HL-60 (cell line): Measurements from ENCODE around the gene BHLHE40.
"Not testable (repeated sequence)": the region's sequence is repeated elsewhere in the genome, so short reads cannot be mapped to it uniquely, and the experiment has no call there.

Experiments used
- DNase-seq, 2 experiments: peaks; one replicate each; pipeline ENCODE4 v3.0.0-alpha.2; 2010 to 2020; ENCODE audit warnings: low read depth in 1 of 2, low spot score in 1 of 2
- H3K27ac ChIP-seq: fragments of 250-450 bp; sonication (Bioruptor Pico); replicated peaks from 2 replicates; pipeline ENCODE4 v1.5.1; 2020; ENCODE audit warnings: mild to moderate bottlenecking, moderate library complexity
- H3K27me3 ChIP-seq: fragments of 250-450 bp; sonication (Bioruptor Pico); 2 replicates; pipeline ENCODE4 v1.5.1; 2021; ENCODE audit warnings: mild to moderate bottlenecking, moderate library complexity; ENCODE audit not compliant: insufficient read depth, poor library complexity, severe bottlenecking
- H3K4me3 ChIP-seq: replicated peaks from 2 replicates; pipeline ENCODE4 v1.5.1; 2011; ENCODE audit warnings: mild to moderate bottlenecking, control low read depth, low read length; ENCODE audit not compliant: insufficient read depth
- CTCF ChIP-seq: IDR thresholded peaks from one replicate; pipeline ENCODE4 v1.5.1; 2011; ENCODE audit warnings: low read length, control low read depth, inconsistent platforms; ENCODE audit not compliant: insufficient read depth
- GABPA ChIP-seq: IDR thresholded peaks from 2 replicates; pipeline ENCODE4 v1.6.1; 2012; ENCODE audit warnings: low read depth
- POLR2AphosphoS5 ChIP-seq: IDR thresholded peaks from 2 replicates; pipeline ENCODE4 v1.6.1; 2012; ENCODE audit warnings: low read depth
- REST ChIP-seq: IDR thresholded peaks from 2 replicates; pipeline ENCODE4 v1.6.1; 2012; ENCODE audit warnings: low read depth; ENCODE audit not compliant: insufficient replicate concordance
- SPI1 ChIP-seq: IDR thresholded peaks from 2 replicates; pipeline ENCODE4 v1.6.1; 2012; ENCODE audit warnings: low read depth, mild to moderate bottlenecking, borderline replicate concordance

BHLHE40 gene

GRCh38 chr3:4963669-4964570 lies 15.3 kb upstream of the BHLHE40 start:
- Histone ChIP-seq H3K27me3 (no peaks in the 10 kb centered on the region), H3K27ac (no peak overlapping the region), H3K4me3 (no peak overlapping the region)
- no peak for DNase-seq
- no peak for TF ChIP-seq GABPA
- TF ChIP-seq REST = no peak
- TF ChIP-seq CTCF = no peak
- TF ChIP-seq SPI1 = no peak
- TF ChIP-seq POLR2AphosphoS5 = no peak

- not testable (repeated sequence) for H3K27ac ChIP-seq, DNase-seq, H3K27me3 ChIP-seq, H3K4me3 ChIP-seq
Measured at GRCh38 chr3:4966006-4966405, 13.2 kb upstream of the BHLHE40 start.

GRCh38 chr3:4967683-4968082 lies 11.6 kb upstream of the BHLHE40 start:
- H3K27ac ChIP-seq, H3K27me3 ChIP-seq, H3K4me3 ChIP-seq, DNase-seq: not testable (repeated sequence)

GRCh38 chr3:4971437-4971836 lies 7.8 kb upstream of the BHLHE40 start:
- not testable (repeated sequence) for H3K27ac ChIP-seq

GRCh38 chr3:4971838-4972237 lies 7.4 kb upstream of the BHLHE40 start:
- H3K27ac ChIP-seq = no peak overlapping the region
- no peak for DNase-seq
- no peak for TF ChIP-seq CTCF
- TF ChIP-seq POLR2AphosphoS5 = no peak
- no peak for TF ChIP-seq GABPA
- TF ChIP-seq SPI1 = no peak
- TF ChIP-seq REST = no peak
- no peak overlapping the region for H3K4me3 ChIP-seq
- H3K27me3 ChIP-seq = no peaks in the 10 kb centered on the region

More at GRCh38 chr3:4971437-4971836, 7.8 kb upstream of the BHLHE40 start:
- not testable (repeated sequence) for DNase-seq, H3K27me3 ChIP-seq, H3K4me3 ChIP-seq
